ENCODE results near the gene TBC1D14. TPM values are rescaled to one million over a fixed set of nuclear protein-coding genes. Genes with fewer than 3 reads are reported as not detected.
A peak's percentile ranks its signal among the peaks of the same experiment; 100 is the strongest.

TBC1D14 gene
- total and polyA plus RNA-seq, 9 of the 15 experiments (the other 6 are each of a cell fraction or from before 2014, with no cell fraction given), result 2.1 to 59.6 (median 44.8) TPM

- Histone ChIP-seq H3K27me3 (ENCODE audit: control insufficient read depth in 2 of 2, insufficient read depth in 2 of 2, low read length in 2 of 2) (no peaks in the 10 kb centered on the region), H3K79me2 (ENCODE audit: control insufficient read depth, insufficient read depth, low read length) (peaks cover 81% of the 10 kb centered on the region), H3K4me1 (replicated peaks in 1 of 2; ENCODE audit: control insufficient read depth in 2 of 2, insufficient read depth in 2 of 2, low read length in 2 of 2) (peaks cover 1 to 12% of the 10 kb centered on the region in 2 experiments; a peak in 3 of 5 replicates), H3K9me3 (replicated peaks; ENCODE audit: control insufficient read depth, insufficient read depth, low read depth, low read length) (no peaks in the 10 kb centered on the region), H3K9ac (ENCODE audit: insufficient read depth in 1 of 2, low read depth in 2 of 2, low read length in 2 of 2) (no peak overlapping the region), H3K36me3 (ENCODE audit: control insufficient read depth, insufficient read depth, low read length) (peaks cover 77% of the 10 kb centered on the region; the same call in 2 of the 3 replicates), H3K9me1 (ENCODE audit: control insufficient read depth, insufficient read depth, low read length) (peaks cover 4% of the 10 kb centered on the region), H4K20me1 (replicated peaks; ENCODE audit: control insufficient read depth, insufficient read depth, low read length) (peaks cover 33% of the 10 kb centered on the region), H3K4me3 (no peak overlapping the region), H2AFZ (ENCODE audit: low read depth, low read length) (no peak overlapping the region), H3K27ac (ENCODE audit: extremely low read depth, low read depth, low read length) (no peak overlapping the region), H3K4me2 (ENCODE audit: insufficient read depth, low read length) (no peak overlapping the region)
- TF ChIP-seq RAD21 (CRISPR knock-in tag; conservative IDR thresholded peaks at IDR 0.05 in 1 of 2, IDR thresholded peaks at IDR 0.05 in 1 of 2), result no peak
- TF ChIP-seq OTX1 (CRISPR knock-in tag; IDR thresholded peaks at IDR 0.05), result no peak
- TF ChIP-seq ZNF121 (CRISPR knock-in tag; conservative IDR thresholded peaks at IDR 0.05), result peak; percentile 95
- no TSS peak for BruUV-seq (replicated peaks)
- ChIA-PET POLR2A (interaction anchor here (0.6 to 3.9 kb wide), 2 partner anchors 16 to 69 kb away, joined by 4 to 14 read pairs; no protein-coding TSS in a partner anchor), CTCF (ENCODE audit: low intra/inter-chr PET ratio) (interaction anchor here (0.6 kb wide), 1 partner anchor 1120 kb away, joined by 3 read pairs; no protein-coding TSS in a partner anchor)
- ATAC-seq, result no peak
- WGBS (ENCODE audit: insufficient coverage, low coverage, missing lambda C conversion rate), result 83% methylated on average over 2 of the region's 3 CpGs
- intact Hi-C loops (cut with micrococcal nuclease) (no loop called here), in situ Hi-C loops (cut with MboI) (no loop called here)
- FAIRE-seq, result no peak
- DNase-seq (ENCODE audit: extremely low read depth in 1 of 4, low spot score in 3 of 4), result no peak
Observed at GRCh38 chr4:6932475-6932874, 22.8 kb downstream of the TBC1D14 start.

- H2AFZ ChIP-seq (ENCODE audit: low read depth, low read length), result no peak overlapping the region
- H4K20me1 ChIP-seq (replicated peaks; ENCODE audit: control insufficient read depth, insufficient read depth, low read length), result peaks cover 32% of the 10 kb centered on the region
- BruUV-seq (replicated peaks), result no TSS peak
- H3K36me3 ChIP-seq (ENCODE audit: control insufficient read depth, insufficient read depth, low read length), result peaks cover 73% of the 10 kb centered on the region; the same call in 2 of the 3 replicates
- ATAC-seq (no peak), FAIRE-seq (no peak), DNase-seq (ENCODE audit: extremely low read depth in 1 of 4, low spot score in 3 of 4) (no peak)
- in situ Hi-C loops (cut with MboI), result no loop called here
- H3K4me1 ChIP-seq (replicated peaks in 1 of 2; ENCODE audit: control insufficient read depth in 2 of 2, insufficient read depth in 2 of 2, low read length in 2 of 2), result peaks cover 0 to 17% of the 10 kb centered on the region in 2 experiments; a peak in 2 of 5 replicates
- WGBS (ENCODE audit: insufficient coverage, low coverage, missing lambda C conversion rate), result 85% methylated on average over 3 of the region's 3 CpGs
- no peaks in the 10 kb centered on the region for H3K27me3 ChIP-seq (ENCODE audit: control insufficient read depth in 2 of 2, insufficient read depth in 2 of 2, low read length in 2 of 2)
- POLR2A ChIA-PET, result interaction anchor here (0.6 to 3.9 kb wide), 3 partner anchors 17 to 403 kb away, joined by 3 to 14 read pairs (median 4); no protein-coding TSS in a partner anchor
- TF ChIP-seq GTF2B (IDR thresholded peaks at IDR 0.05; ENCODE audit: extremely low read depth, insufficient read length), result no peak
- TF ChIP-seq POLR2B (IDR thresholded peaks at IDR 0.05; ENCODE audit: low read depth, partially characterized antibody), result no peak
- no peak for TF ChIP-seq SMAD3 (CRISPR knock-in tag; conservative IDR thresholded peaks at IDR 0.05)
- peak; percentile 75 for TF ChIP-seq PCBP1 (IDR thresholded peaks at IDR 0.05; ENCODE audit: low read depth, low read length, poor library complexity, severe bottlenecking)
- no peak overlapping the region for H3K4me2 ChIP-seq (ENCODE audit: insufficient read depth, low read length)
- H3K9me1 ChIP-seq (ENCODE audit: control insufficient read depth, insufficient read depth, low read length), result peaks cover 3% of the 10 kb centered on the region
- intact Hi-C loops (cut with micrococcal nuclease), result no loop called here
- CTCF ChIA-PET (ENCODE audit: low intra/inter-chr PET ratio), result interaction anchor here (0.6 kb wide), 1 partner anchor 1120 kb away, joined by 3 read pairs; no protein-coding TSS in a partner anchor
- no peaks in the 10 kb centered on the region for H3K9me3 ChIP-seq (replicated peaks; ENCODE audit: control insufficient read depth, insufficient read depth, low read depth, low read length)
- H3K9ac ChIP-seq (ENCODE audit: insufficient read depth in 1 of 2, low read depth in 2 of 2, low read length in 2 of 2), result no peak overlapping the region
- peaks cover 80% of the 10 kb centered on the region for H3K79me2 ChIP-seq (ENCODE audit: control insufficient read depth, insufficient read depth, low read length)
- no peak overlapping the region for H3K27ac ChIP-seq (ENCODE audit: extremely low read depth, low read depth, low read length)
- H3K4me3 ChIP-seq, result no peak overlapping the region
Observed at GRCh38 chr4:6932918-6933317, 23.3 kb downstream of the TBC1D14 start.

All from K562 (cell line).